ENCODE data around the gene PNPLA1.

DNA sequence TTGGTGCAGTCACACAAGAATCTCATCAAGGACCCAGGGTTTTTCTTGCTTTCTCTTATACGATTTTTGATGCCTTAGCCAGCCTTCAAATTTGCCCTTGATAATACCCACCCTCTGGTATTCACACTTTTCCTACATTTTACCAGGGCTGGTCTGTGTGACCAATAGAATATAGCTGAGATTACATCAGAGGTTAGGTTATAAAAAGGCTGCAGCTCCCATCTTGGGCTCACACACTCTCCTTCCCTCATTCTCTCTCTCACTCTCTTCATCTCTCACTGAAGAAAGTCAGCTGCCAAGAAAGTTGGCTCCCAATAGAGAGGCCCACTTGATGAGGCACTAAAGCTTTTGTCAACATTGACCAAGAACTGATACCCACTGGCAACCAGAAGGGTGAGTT is 4.1 kb upstream of the PNPLA1 start:
- TF ChIP-seq, protein P1, sequence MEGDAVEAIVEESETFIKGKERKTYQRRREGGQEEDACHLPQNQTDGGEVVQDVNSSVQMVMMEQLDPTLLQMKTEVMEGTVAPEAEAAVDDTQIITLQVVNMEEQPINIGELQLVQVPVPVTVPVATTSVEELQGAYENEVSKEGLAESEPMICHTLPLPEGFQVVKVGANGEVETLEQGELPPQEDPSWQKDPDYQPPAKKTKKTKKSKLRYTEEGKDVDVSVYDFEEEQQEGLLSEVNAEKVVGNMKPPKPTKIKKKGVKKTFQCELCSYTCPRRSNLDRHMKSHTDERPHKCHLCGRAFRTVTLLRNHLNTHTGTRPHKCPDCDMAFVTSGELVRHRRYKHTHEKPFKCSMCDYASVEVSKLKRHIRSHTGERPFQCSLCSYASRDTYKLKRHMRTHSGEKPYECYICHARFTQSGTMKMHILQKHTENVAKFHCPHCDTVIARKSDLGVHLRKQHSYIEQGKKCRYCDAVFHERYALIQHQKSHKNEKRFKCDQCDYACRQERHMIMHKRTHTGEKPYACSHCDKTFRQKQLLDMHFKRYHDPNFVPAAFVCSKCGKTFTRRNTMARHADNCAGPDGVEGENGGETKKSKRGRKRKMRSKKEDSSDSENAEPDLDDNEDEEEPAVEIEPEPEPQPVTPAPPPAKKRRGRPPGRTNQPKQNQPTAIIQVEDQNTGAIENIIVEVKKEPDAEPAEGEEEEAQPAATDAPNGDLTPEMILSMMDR (IDR thresholded peaks at IDR 0.05; ENCODE audit: low read depth, low read length, poor library complexity, severe bottlenecking): no peak
- TF ChIP-seq EZH2phosphoT487 (IDR thresholded peaks at IDR 0.05; ENCODE audit: borderline replicate concordance, low read length): no peak
